RWPE2 (cell line): Measurements from ENCODE around the gene SLC9A5.

Experiments
- ATAC-seq: fragments of 200-7000 bp; cut with Tn5 transposase; 3 replicates; pipeline ENCODE4 v1.9.1; 2021; ENCODE audit warnings: low read depth
- DNase-seq: peaks from one replicate; pipeline ENCODE4 v3.0.0-alpha.2; 2020; ENCODE audit warnings: low spot score
- H3K27ac ChIP-seq: fragments of 450-650 bp; 2 replicates; pipeline ENCODE4 v1.5.1; 2017; ENCODE audit warnings: mild to moderate bottlenecking; ENCODE audit not compliant: poor library complexity, severe bottlenecking
- H3K27me3 ChIP-seq: fragments of 250-450 bp; sonication (Bioruptor Pico); 2 replicates; pipeline ENCODE4 v1.5.1; 2021; ENCODE audit warnings: mild to moderate bottlenecking, moderate library complexity; ENCODE audit not compliant: insufficient read depth, poor library complexity, severe bottlenecking
- H3K36me3 ChIP-seq: fragments of 250-450 bp; sonication (Bioruptor Pico); 2 replicates; pipeline ENCODE4 v1.5.1; 2020; ENCODE audit warnings: low read depth, mild to moderate bottlenecking, moderate library complexity
- H3K4me1 ChIP-seq: fragments of 250-450 bp; sonication (Bioruptor Pico); 2 replicates; pipeline ENCODE4 v1.5.1; 2021; ENCODE audit warnings: mild to moderate bottlenecking, moderate library complexity; ENCODE audit not compliant: insufficient read depth, poor library complexity, severe bottlenecking
- H3K4me3 ChIP-seq: fragments of 250-450 bp; sonication (Bioruptor Pico); 2 replicates; pipeline ENCODE4 v1.5.1; 2021; ENCODE audit warnings: mild to moderate bottlenecking, moderate library complexity; ENCODE audit not compliant: severe bottlenecking
- H3K9me3 ChIP-seq: fragments of 250-450 bp; sonication (Bioruptor Pico); 2 replicates; pipeline ENCODE4 v1.5.1; 2021; ENCODE audit warnings: mild to moderate bottlenecking, moderate library complexity; ENCODE audit not compliant: severe bottlenecking
- TF ChIP-seq, protein P1 (sequence below): fragments of 450-650 bp; IDR thresholded peaks from one replicate; pipeline ENCODE4 v1.5.1; 2017; ENCODE audit warnings: mild to moderate bottlenecking, moderate library complexity; ENCODE audit not compliant: poor library complexity, severe bottlenecking

The SLC9A5 gene

DNA sequence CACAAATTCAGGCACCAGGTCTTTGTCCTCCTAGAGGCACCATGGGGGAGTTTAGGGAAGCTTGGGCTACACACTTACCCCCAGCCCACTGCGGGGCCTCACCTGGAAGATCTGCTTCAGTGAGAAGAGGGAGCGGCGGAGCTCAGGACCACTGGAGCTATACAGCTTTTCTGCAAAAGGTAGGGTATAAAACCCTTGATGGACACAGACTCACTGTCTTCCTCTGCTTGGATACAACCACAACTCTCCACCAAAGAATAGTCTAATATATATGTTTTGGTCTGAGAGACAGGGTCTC is 10.6 kb upstream of the SLC9A5 start:
- H3K4me1 ChIP-seq, result peaks cover 32% of the 10 kb centered on the region
- peaks cover 77% of the 10 kb centered on the region for H3K36me3 ChIP-seq
- no peak overlapping the region for H3K4me3 ChIP-seq
- H3K27ac ChIP-seq, result no peak overlapping the region
- DNase-seq (no peak), ATAC-seq (no peak)
- TF ChIP-seq, protein P1, sequence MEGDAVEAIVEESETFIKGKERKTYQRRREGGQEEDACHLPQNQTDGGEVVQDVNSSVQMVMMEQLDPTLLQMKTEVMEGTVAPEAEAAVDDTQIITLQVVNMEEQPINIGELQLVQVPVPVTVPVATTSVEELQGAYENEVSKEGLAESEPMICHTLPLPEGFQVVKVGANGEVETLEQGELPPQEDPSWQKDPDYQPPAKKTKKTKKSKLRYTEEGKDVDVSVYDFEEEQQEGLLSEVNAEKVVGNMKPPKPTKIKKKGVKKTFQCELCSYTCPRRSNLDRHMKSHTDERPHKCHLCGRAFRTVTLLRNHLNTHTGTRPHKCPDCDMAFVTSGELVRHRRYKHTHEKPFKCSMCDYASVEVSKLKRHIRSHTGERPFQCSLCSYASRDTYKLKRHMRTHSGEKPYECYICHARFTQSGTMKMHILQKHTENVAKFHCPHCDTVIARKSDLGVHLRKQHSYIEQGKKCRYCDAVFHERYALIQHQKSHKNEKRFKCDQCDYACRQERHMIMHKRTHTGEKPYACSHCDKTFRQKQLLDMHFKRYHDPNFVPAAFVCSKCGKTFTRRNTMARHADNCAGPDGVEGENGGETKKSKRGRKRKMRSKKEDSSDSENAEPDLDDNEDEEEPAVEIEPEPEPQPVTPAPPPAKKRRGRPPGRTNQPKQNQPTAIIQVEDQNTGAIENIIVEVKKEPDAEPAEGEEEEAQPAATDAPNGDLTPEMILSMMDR, result no peak
- H3K27me3 ChIP-seq, result no peaks in the 10 kb centered on the region
- no peaks in the 10 kb centered on the region for H3K9me3 ChIP-seq

DNA sequence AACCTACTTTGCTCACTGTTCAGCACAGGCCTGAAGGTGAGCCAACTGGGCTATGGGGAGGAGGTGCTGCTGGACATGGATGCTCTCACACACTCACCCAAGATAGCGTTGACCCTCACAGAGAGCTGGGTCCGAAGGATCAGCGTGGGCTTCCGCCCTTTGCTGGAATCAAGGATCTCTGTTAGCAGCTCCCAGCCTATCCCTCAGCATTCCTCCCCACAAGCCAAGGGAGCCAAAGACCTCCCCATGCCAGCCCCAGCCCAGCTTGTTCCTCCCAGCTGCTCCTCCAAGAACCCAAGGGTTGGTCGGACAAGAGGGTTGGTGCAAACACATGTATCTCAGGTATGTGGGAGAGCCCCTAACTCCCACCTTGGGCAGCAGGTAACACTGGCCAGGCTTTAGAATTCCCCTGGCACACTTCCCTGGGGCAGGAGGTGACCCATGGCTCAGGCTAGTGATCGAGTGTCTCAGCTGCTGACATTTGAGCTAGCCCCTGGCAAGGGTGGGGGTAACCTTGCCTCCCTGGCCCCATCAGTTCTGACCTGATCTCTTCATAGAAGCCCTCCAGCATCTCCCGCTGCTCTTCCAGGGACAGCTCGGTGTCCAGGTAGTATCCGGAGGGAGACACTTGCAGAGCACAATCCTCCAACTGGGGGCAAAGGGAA is 9.8 kb upstream of the SLC9A5 start:
- Histone ChIP-seq H3K27me3 (no peaks in the 10 kb centered on the region), H3K27ac (no peak overlapping the region), H3K36me3 (peaks cover 72% of the 10 kb centered on the region), H3K4me1 (peaks cover 40% of the 10 kb centered on the region), H3K4me3 (no peak overlapping the region), H3K9me3 (no peaks in the 10 kb centered on the region)
- TF ChIP-seq, protein P1, result no peak
- DNase-seq, result no peak
- no peak for ATAC-seq

DNA sequence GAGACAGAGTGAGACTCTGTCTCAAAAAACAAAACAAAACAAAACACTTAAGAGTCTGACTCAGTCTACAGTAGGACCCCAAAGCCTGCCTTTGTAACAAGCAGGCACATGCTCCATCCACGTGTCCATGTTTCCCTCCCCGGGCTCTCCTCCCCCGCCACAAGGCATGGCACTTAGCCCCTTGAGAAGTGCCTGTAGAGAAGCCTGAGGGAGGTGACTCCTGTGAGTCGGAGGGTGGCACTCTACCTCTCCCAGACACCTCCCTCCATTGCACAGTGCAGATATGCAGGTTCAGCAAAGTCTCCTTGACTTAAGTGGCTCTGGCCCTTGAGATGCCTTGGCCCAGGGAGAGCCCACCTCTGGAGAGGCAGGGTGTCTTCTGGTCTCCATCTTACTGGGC is 8.3 kb upstream of the SLC9A5 start:
- DNase-seq, result no peak
- Histone ChIP-seq H3K4me1 (peaks cover 55% of the 10 kb centered on the region), H3K9me3 (no peaks in the 10 kb centered on the region), H3K36me3 (peaks cover 59% of the 10 kb centered on the region), H3K27ac (peak overlapping the region; percentile 92), H3K27me3 (no peaks in the 10 kb centered on the region), H3K4me3 (no peak overlapping the region)
- no peak for ATAC-seq
- TF ChIP-seq, protein P1, result no peak

DNA sequence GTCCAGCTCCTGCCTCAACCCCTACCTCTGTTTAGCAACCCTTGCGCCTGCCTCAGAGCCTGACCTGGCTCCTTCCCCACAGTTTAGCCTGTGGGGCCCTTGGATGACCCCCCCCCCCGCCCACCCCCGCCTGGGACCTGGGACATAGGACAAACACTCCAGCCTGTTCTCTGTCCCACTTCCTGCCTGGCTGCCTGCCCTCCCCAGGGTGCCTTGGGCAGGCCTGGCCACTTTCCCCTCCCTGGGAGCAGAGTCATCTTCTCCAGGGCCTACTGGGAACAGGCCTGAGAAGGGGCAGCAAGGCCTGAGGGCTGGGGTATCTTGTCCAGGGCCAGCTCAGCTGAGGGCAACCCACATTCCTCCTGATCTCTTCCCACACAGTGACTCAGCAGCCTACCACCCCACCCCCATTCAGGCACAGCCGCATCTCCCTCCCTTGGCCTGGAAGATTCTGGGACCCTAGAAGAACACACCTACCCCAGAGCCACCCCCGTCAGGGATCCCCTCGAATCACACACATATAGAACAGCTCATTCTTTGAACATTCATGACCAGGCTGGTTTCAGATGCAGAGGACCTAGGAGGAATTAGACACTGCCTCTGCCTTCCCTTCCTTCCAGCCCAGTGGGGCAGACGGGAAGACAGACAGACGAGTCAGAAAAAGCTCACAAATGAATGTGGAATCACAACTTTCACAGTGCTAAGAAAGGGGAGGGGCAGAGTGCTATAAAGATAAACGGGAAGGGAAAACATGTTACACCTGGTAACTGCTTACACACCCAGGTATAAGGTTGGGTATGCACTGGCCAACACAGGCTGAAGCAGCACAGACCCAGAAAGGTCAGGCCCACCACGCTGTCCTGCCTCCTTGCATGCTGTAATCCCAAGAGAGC is 7.5 kb upstream of the SLC9A5 start:
- H3K4me3 ChIP-seq, result no peak overlapping the region
- peak; percentile 87 for DNase-seq
- H3K27ac ChIP-seq, result peak overlapping the region; percentile 92
- H3K4me1 ChIP-seq, result peaks cover 59% of the 10 kb centered on the region
- H3K9me3 ChIP-seq, result no peaks in the 10 kb centered on the region
- H3K36me3 ChIP-seq, result peaks cover 51% of the 10 kb centered on the region
- peak; percentile 59 for ATAC-seq
- TF ChIP-seq, protein P1, result no peak
- H3K27me3 ChIP-seq, result no peaks in the 10 kb centered on the region
